Colonic mucosa (tissue), 4 donors: ENCODE measurements around the gene HMGN1. TPM values are rescaled to one million over a fixed set of nuclear protein-coding genes. Genes with fewer than 3 reads are reported as not detected.
A peak's percentile ranks its signal among the peaks of the same experiment; 100 is the strongest.
"Not testable (repeated sequence)": the region's sequence is repeated elsewhere in the genome, so short reads cannot be mapped to it uniquely, and the experiment has no call there.

Source experiments
- DNase-seq: peaks from one replicate; pipeline ENCODE4 v3.0.0-alpha.2; 2020
- H3K27ac ChIP-seq: fragments of 200-600 bp; one replicate; pipeline ENCODE4 v1.8.0; 2021
- H3K27me3 ChIP-seq: fragments of 200-600 bp; one replicate; pipeline ENCODE4 v1.8.0; 2021
- H3K36me3 ChIP-seq: fragments of 200-600 bp; one replicate; pipeline ENCODE4 v1.8.0; 2021
- H3K4me1 ChIP-seq: fragments of 200-600 bp; one replicate; pipeline ENCODE4 v1.8.0; 2021; ENCODE audit warnings: mild to moderate bottlenecking
- H3K4me3 ChIP-seq: fragments of 200-600 bp; one replicate; pipeline ENCODE4 v1.8.0; 2021
- H3K9ac ChIP-seq, 2 donors: one replicate each; pipeline ENCODE4 v1.7.0; 2013; ENCODE audit warnings: control low read depth in 2 of 2, low read depth in 2 of 2, low read length in 2 of 2
- H3K9me3 ChIP-seq: fragments of 200-600 bp; one replicate; pipeline ENCODE4 v1.8.0; 2021
- intact Hi-C: fragments of 100-400 bp; cut with DNase I; formaldehyde crosslinking; loops from one replicate; pipeline ENCODE4 v1.14.1; 2022
- total RNA-seq, 2 donors: library from RNA; stranded (reverse); fragmentation: NEBNext Ultra II Directional in 1 of 2; extraction: Animal tissue kit (Norgen Biotek cat#: 25700) in 1 of 2; gene quantifications; one replicate each; pipeline ENCODE4 v1.2.1, GENCODE V29; 2021
- TF ChIP-seq, protein P1 (sequence below): fragments of 200-600 bp; IDR thresholded peaks from one replicate; pipeline ENCODE4 v1.8.0; 2022; ENCODE audit warnings: antibody characterized with exemption, mild to moderate bottlenecking
- donor health status: healthy.
- donor health status: DM: no; HTN: no; CAD: no.
- donor health status: DM: no; HTN: no; CAD: no.

HMGN1 gene
- total RNA-seq, 2 donors from 2014 or later: 240 to 305 TPM

DNA sequence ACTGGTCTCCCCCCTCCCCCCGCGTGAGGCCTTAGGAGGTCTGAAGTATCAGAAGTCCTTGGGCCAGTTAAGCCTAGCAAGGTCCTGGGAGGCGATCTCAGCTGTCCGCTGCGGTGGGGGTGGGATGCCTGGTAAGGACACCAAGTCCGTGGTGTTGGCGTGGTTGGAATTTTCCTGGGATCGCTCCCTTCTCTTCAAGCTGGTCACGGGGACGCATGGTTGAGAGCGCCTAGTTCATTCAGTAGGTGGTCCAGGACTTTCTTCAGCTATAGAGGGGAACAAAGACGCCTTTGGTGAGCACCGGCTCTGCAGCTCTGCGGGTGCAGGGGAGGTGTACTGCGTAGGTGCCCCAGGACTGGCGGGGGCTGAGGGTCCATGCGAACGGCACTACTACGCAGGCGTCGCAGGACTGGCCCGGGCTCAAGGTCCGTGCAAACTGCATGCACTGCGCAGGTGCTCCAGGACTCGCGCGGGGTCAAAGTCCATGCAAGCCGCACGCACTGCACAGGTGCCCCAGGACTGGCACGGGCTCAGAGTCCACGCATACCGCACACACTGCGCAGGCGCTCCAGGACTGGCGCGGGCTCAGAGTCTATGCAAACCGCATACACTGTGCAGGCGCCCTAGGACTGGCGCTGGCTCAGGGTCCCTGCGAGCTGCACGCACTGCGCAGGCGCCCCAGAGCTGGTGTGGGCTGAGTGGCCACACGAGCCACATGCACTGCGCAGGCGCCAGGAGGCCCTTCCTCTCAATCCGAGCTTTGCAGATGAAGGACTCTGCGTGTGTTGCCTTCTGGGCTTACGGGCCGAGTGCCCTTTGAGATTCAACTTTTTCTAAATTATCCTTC is 36.6 kb upstream of the HMGN1 start:
- H3K4me1 ChIP-seq: peaks cover 7% of the 10 kb centered on the region
- no peaks in the 10 kb centered on the region for H3K27me3 ChIP-seq
- DNase-seq: peak; percentile 90
- no peaks in the 10 kb centered on the region for H3K36me3 ChIP-seq
- no peaks in the 10 kb centered on the region for H3K9me3 ChIP-seq
- peak overlapping the region; percentile 14 to 46 for H3K9ac ChIP-seq
- intact Hi-C loops: loop anchor here (5.0 kb wide), 1 partner anchor 73 kb away; the partner anchor contains the start of gene BRWD1
- TF ChIP-seq, protein P1, sequence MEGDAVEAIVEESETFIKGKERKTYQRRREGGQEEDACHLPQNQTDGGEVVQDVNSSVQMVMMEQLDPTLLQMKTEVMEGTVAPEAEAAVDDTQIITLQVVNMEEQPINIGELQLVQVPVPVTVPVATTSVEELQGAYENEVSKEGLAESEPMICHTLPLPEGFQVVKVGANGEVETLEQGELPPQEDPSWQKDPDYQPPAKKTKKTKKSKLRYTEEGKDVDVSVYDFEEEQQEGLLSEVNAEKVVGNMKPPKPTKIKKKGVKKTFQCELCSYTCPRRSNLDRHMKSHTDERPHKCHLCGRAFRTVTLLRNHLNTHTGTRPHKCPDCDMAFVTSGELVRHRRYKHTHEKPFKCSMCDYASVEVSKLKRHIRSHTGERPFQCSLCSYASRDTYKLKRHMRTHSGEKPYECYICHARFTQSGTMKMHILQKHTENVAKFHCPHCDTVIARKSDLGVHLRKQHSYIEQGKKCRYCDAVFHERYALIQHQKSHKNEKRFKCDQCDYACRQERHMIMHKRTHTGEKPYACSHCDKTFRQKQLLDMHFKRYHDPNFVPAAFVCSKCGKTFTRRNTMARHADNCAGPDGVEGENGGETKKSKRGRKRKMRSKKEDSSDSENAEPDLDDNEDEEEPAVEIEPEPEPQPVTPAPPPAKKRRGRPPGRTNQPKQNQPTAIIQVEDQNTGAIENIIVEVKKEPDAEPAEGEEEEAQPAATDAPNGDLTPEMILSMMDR: no peak
- H3K27ac ChIP-seq: peak overlapping the region; percentile 45
- peak overlapping the region; percentile 14 for H3K4me3 ChIP-seq

DNA sequence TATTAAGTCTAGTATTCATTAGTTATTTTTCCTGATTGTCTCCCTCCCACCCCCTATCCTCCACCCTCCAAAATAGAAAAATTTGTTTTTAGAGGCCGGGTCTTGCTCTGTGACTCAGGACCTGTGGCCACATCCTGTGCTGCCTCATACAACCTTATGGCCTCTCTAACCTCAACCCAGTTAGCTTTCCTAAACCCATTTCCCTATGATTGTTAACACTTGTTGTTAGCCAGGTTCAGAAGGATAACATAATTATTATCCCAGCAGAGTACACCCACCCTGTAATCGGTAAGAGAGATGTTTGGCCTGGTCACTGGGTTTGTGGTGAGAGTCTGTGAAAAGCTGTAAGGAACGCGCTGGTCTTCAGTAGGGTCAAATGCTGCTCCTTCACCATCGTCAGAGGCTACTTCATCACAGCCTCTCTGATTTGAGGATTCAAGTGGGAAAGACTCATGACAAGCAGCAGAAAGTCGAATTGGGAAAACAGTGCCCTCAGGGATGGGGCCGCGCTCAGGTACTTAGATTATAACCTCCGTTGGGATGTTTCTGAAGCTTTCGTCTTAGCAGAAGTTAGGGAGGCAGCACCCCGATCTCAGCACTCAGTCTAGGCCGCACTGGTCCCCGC is 35.9 kb upstream of the HMGN1 start:
- no peak for DNase-seq
- Histone ChIP-seq H3K27ac (no peak overlapping the region), H3K4me3 (no peak overlapping the region), H3K27me3 (no peaks in the 10 kb centered on the region), H3K4me1 (peaks cover 7% of the 10 kb centered on the region), H3K9ac (no peak overlapping the region), H3K36me3 (no peaks in the 10 kb centered on the region), H3K9me3 (no peaks in the 10 kb centered on the region)
- intact Hi-C loops: loop anchor here (5.0 kb wide), 1 partner anchor 72 kb away; the partner anchor contains the start of gene BRWD1
- TF ChIP-seq, protein P1: no peak

DNA sequence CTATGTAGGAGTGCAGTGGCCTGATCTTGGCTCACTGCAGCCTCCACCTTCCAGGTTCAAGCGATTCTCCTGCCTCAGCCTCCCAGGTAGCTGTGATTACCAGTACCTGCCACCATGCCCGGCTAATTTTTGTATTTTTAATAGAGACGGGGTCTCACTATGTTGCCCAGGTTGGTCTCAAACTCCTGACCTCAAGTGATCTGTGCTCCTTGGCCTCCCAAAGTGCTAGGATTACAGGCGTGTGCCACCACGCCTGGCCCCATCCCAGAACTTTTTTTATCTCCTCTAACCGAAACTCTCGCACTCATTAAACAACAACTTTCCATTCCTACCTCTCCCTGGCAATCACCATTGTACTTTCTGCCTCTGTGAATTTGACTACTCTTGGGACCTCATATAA is 33.2 kb upstream of the HMGN1 start:
- H3K4me3 ChIP-seq, H3K4me1 ChIP-seq, H3K9me3 ChIP-seq, H3K27me3 ChIP-seq, DNase-seq, H3K9ac ChIP-seq, intact Hi-C loops, H3K36me3 ChIP-seq, H3K27ac ChIP-seq: not testable (repeated sequence)

DNA sequence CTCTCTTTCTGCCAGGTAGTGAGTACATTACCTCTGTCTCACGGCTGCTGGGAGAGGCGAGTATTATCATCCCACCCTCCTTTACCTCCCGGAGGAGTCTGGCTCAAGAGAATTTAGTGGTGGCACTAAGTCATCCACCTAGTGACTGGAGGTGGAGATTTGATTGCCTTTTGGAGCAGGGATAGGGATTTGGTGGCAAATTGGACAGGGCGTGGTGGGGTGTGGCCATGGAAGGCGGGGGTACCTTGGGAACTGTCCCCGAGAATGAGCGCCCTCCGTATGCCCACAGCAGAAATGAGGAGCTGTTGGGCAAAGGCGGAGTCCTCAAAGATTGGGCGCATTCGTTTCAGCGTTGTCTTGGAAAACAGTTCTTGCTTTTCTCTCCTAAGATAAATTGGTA is 32.1 kb upstream of the HMGN1 start:
- DNase-seq: peak; percentile 40
- H3K36me3 ChIP-seq: no peaks in the 10 kb centered on the region
- peaks cover 4% of the 10 kb centered on the region for H3K4me1 ChIP-seq
- H3K9ac ChIP-seq: peak overlapping the region; percentile 58 to 88
- TF ChIP-seq, protein P1: no peak
- no peaks in the 10 kb centered on the region for H3K27me3 ChIP-seq
- H3K4me3 ChIP-seq: peak overlapping the region; percentile 94
- intact Hi-C loops: no loop called here
- H3K27ac ChIP-seq: peak overlapping the region; percentile 79
- no peaks in the 10 kb centered on the region for H3K9me3 ChIP-seq

DNA sequence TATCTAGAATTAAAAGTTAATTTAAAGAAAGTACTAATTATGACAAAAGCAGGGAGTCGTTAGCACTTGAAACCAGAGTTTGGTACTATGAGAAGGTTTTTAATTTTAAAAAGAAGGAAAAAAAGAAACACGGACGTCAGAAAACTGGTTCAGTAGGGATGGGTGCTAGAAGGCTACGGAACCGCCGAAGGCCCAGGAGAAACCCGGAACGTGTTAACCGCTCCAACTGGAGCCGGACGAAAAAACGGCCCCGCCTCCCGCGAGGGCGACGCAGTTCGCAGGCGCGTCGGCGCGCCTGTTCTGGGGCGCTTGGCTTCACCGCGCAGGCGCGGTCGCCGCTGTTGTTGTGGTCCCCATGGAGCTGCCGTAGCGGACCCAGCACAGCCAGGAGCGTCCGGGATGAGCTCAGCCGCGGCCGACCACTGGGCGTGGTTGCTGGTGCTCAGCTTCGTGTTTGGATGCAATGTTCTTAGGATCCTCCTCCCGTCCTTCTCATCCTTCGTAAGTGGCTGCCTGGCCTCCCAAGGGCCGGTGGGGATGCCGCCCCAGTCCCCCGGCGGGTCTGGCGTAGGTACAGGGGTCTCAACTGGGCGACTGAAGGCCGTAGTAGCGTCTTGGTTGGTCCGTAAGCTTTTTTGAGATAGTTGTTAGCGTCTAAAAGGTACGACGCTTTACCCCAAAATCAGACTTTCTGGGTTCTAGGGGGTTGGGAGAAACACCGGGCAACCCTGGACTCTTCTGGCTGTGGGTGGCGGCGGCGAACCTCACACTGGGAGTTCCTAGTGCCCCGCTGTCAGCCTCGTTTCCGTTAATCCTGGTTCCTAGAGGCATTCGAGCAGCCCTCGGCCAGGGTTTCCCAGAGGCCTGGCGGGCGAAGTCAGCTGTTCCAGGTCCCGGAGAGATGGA is 31.4 kb upstream of the HMGN1 start:
- H3K27ac ChIP-seq: peak overlapping the region; percentile 79
- intact Hi-C loops: no loop called here
- no peaks in the 10 kb centered on the region for H3K27me3 ChIP-seq
- peak overlapping the region; percentile 88 to 89 for H3K9ac ChIP-seq
- H3K4me1 ChIP-seq: peaks cover 4% of the 10 kb centered on the region
- peak; percentile 94 for DNase-seq
- no peaks in the 10 kb centered on the region for H3K9me3 ChIP-seq
- H3K4me3 ChIP-seq: peak overlapping the region; percentile 94
- TF ChIP-seq, protein P1: no peak
- H3K36me3 ChIP-seq: no peaks in the 10 kb centered on the region
